Smooth muscle cell (in vitro differentiated cells): ENCODE data around the gene NDUFS6. TPM values are rescaled to one million over a fixed set of nuclear protein-coding genes. Genes with fewer than 3 reads are reported as not detected.

Experiments
- DNase-seq: peaks from one replicate; lab custom pipeline; 2025; ENCODE audit not compliant: unreplicated experiment; lab: John Stamatoyannopoulos, UW
- H2AFZ ChIP-seq: fragments of 200-600 bp; sonication (generic); 2 replicates; pipeline ENCODE4 v1.6.0; 2016; ENCODE audit warnings: antibody characterized with exemption, low read depth, mild to moderate bottlenecking
- H3F3A ChIP-seq: fragments of 200-600 bp; sonication (generic); 2 replicates; pipeline ENCODE4 v1.6.0; 2017; ENCODE audit warnings: antibody characterized with exemption, low read depth
- H3K27ac ChIP-seq: fragments of 200-600 bp; sonication (generic); 2 replicates; pipeline ENCODE4 v1.5.1; 2016; ENCODE audit warnings: low read depth, mild to moderate bottlenecking
- H3K27me3 ChIP-seq: fragments of 200-600 bp; sonication (generic); 2 replicates; pipeline ENCODE4 v1.6.1; 2016; ENCODE audit warnings: low read depth, mild to moderate bottlenecking
- H3K36me3 ChIP-seq: fragments of 200-600 bp; sonication (generic); 2 replicates; pipeline ENCODE4 v1.5.1; 2016; ENCODE audit warnings: low read depth
- H3K4me1 ChIP-seq: fragments of 200-600 bp; sonication (generic); 2 replicates; pipeline ENCODE4 v1.5.1; 2016; ENCODE audit warnings: low read depth
- H3K4me2 ChIP-seq: fragments of 200-600 bp; sonication (generic); 2 replicates; pipeline ENCODE4 v1.6.0; 2016; ENCODE audit warnings: mild to moderate bottlenecking
- H3K4me3 ChIP-seq: fragments of 200-600 bp; sonication (generic); 2 replicates; pipeline ENCODE4 v1.5.1; 2016; ENCODE audit warnings: mild to moderate bottlenecking
- H3K79me2 ChIP-seq: fragments of 200-600 bp; sonication (generic); 2 replicates; pipeline ENCODE4 v1.6.0; 2016; ENCODE audit warnings: low read depth, mild to moderate bottlenecking
- H3K9ac ChIP-seq: fragments of 200-600 bp; sonication (generic); 2 replicates; pipeline ENCODE4 v1.6.0; 2016; ENCODE audit warnings: low read depth
- H3K9me3 ChIP-seq: fragments of 200-600 bp; sonication (generic); replicated peaks from 2 replicates; pipeline ENCODE4 v1.5.1; 2016; ENCODE audit warnings: low read depth
- H4K20me1 ChIP-seq: fragments of 200-600 bp; sonication (generic); 2 replicates; pipeline ENCODE4 v1.6.0; 2016; ENCODE audit warnings: low read depth
- WGBS: methylation state at CpG from one replicate; pipeline ENCODE4 v1.1.7; 2016; ENCODE audit warnings: low lambda C conversion rate; 5-methylcytosine and 5-hydroxymethylcytosine counted together
- polyA plus RNA-seq: library from polyadenylated mRNA; unstranded; fragments of >200 nt; fragmentation: Nextera tagmentation; extraction: Ambion mirVana; gene quantifications from 2 replicates; pipeline ENCODE4 v1.2.1, GENCODE V29; 2016
- total RNA-seq: library from RNA; depleted of rRNA; stranded (reverse); fragments of >200 nt; gene quantifications from 2 replicates; pipeline ENCODE4 v1.2.3, GENCODE V29; 2014
- TF ChIP-seq, protein P1 (sequence below): fragments of 200-600 bp; sonication (generic); IDR thresholded peaks from 2 replicates; pipeline ENCODE4 v1.5.1; 2017; ENCODE audit warnings: borderline replicate concordance, mild to moderate bottlenecking, antibody characterized with exemption; ENCODE audit not compliant: insufficient read depth, poor library complexity, severe bottlenecking

The NDUFS6 gene
- total and polyA plus RNA-seq, 2 experiments from 2014 or later: 50.8 to 146 TPM

DNA sequence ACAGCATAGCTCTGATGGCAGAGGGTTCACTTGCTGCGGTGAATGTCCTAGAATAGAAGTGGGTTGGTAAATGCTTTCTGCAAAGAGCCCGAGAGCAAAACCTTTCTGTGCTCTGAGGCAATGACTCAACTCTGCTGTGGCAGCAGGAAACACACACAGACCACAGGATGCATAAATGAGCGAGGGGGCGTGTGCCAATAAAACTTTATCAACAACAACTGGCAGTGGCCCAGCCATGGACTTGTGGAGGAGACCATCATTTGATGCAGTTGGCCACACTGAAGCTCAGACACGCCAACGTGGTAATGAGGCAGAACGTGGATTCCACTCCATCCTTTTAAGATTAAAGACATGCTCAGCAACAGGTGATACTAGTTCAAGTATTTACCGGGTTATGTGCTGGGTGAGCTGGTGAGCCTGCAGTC lies 8.4 kb upstream of the NDUFS6 start:
- H2AFZ ChIP-seq: no peak overlapping the region
- no peaks in the 10 kb centered on the region for H3K36me3 ChIP-seq
- H3K4me1 ChIP-seq: peaks cover 17% of the 10 kb centered on the region
- no peak for DNase-seq
- WGBS: 29% methylated on average over 8 of the region's 8 CpGs
- TF ChIP-seq, protein P1, sequence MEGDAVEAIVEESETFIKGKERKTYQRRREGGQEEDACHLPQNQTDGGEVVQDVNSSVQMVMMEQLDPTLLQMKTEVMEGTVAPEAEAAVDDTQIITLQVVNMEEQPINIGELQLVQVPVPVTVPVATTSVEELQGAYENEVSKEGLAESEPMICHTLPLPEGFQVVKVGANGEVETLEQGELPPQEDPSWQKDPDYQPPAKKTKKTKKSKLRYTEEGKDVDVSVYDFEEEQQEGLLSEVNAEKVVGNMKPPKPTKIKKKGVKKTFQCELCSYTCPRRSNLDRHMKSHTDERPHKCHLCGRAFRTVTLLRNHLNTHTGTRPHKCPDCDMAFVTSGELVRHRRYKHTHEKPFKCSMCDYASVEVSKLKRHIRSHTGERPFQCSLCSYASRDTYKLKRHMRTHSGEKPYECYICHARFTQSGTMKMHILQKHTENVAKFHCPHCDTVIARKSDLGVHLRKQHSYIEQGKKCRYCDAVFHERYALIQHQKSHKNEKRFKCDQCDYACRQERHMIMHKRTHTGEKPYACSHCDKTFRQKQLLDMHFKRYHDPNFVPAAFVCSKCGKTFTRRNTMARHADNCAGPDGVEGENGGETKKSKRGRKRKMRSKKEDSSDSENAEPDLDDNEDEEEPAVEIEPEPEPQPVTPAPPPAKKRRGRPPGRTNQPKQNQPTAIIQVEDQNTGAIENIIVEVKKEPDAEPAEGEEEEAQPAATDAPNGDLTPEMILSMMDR: no peak
- no peaks in the 10 kb centered on the region for H3K9me3 ChIP-seq
- no peaks in the 10 kb centered on the region for H4K20me1 ChIP-seq
- H3K79me2 ChIP-seq: peaks cover 3% of the 10 kb centered on the region
- H3K9ac ChIP-seq: no peak overlapping the region
- no peaks in the 10 kb centered on the region for H3K27me3 ChIP-seq
- H3F3A ChIP-seq: peaks cover 6% of the 10 kb centered on the region
- H3K27ac ChIP-seq: peak overlapping the region; percentile 87
- H3K4me3 ChIP-seq: no peak overlapping the region
- H3K4me2 ChIP-seq: peak overlapping the region; percentile 59

DNA sequence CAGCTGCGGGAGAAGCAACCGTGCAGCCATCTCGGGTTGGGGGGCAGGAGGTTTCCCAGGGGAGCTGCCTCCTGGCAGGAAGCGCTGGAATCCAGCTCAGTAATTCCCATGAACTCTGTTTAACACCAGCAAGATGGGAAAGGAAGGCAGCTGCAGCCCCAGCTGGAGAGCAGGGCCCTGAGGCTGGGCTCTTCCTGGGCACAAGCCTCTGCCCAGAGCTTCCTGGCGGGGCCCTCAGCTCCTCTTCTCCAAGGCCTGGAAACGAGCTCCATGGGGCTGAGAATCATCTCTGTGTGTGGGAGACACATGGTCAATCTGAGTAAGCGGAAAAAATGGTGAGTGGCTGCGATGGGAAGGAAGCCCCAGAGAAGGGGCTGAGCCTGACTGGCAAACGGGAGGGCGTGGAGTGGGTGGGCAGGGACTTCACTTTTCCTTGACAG lies 7.9 kb upstream of the NDUFS6 start:
- no peaks in the 10 kb centered on the region for H4K20me1 ChIP-seq
- peak overlapping the region; percentile 59 for H3K4me2 ChIP-seq
- peaks cover 17% of the 10 kb centered on the region for H3K4me1 ChIP-seq
- no peaks in the 10 kb centered on the region for H3K9me3 ChIP-seq
- H3K27ac ChIP-seq: peak overlapping the region; percentile 87
- no peak for DNase-seq
- no peak overlapping the region for H2AFZ ChIP-seq
- H3F3A ChIP-seq: peaks cover 6% of the 10 kb centered on the region
- peaks cover 7% of the 10 kb centered on the region for H3K79me2 ChIP-seq
- H3K4me3 ChIP-seq: no peak overlapping the region
- H3K27me3 ChIP-seq: no peaks in the 10 kb centered on the region
- TF ChIP-seq, protein P1: no peak
- H3K36me3 ChIP-seq: no peaks in the 10 kb centered on the region
- H3K9ac ChIP-seq: no peak overlapping the region
- 61% methylated on average over 10 of the region's 10 CpGs for WGBS

DNA sequence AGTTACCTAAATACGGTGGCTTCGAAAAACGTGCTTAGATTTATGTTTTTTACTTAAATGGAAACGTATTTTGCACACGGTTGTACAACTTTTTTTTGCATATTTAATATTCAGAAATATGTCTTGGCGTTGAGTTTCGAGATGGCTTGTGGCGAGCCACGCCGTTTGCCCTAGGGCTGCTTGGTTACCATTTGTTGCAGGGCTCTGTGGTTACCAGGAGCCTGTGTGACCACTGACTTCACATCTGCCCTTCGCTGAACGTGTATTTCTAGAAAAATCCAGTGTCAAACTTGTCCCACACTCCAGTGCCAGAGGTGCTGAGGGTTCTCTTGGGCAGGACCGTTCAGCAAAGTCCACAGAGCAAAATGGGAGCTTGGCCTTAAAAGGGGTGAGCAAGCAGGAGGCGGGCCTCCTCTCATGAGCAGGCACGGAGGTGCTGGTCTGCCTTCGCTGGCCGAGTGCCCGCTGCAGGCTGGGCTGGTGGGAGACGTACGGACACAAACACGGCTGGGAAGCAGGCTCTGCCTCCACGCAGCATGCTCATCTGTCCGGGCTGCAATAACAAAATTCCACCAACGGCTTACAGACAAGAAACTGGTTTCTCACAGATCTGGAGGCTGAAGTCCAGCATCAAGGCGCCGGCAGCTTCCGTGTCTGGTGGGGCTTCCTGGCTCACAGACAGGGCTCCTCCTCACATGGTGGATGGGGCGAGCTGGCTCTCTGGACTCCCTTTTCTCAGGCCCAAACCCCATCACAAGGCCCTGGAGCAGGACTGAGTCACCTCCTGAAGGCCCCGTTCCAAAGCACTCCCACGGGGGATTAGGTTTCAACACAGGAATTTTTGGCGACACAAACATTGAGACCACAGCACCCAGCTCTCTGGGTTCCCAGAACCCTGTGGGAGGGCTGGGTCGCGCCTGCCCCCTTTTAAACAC lies 7.0 kb upstream of the NDUFS6 start:
- peaks cover 22% of the 10 kb centered on the region for H3K4me1 ChIP-seq

More for the DNA sequence above, 7.0 kb upstream of the NDUFS6 start:
- Histone ChIP-seq H3K4me3 (no peak overlapping the region), H3K4me2 (peak overlapping the region; percentile 59), H3K27me3 (no peaks in the 10 kb centered on the region), H4K20me1 (no peaks in the 10 kb centered on the region), H3F3A (peaks cover 6% of the 10 kb centered on the region), H3K9ac (peak overlapping the region; percentile 26), H2AFZ (no peak overlapping the region), H3K27ac (peak overlapping the region; percentile 87), H3K9me3 (no peaks in the 10 kb centered on the region), H3K79me2 (peaks cover 16% of the 10 kb centered on the region), H3K36me3 (no peaks in the 10 kb centered on the region)
- 62% methylated on average over 33 of the region's 33 CpGs for WGBS
- TF ChIP-seq, protein P1: no peak
- DNase-seq: peak; percentile 13
